ENCODE results near the gene OR2M5.

The OR2M5 gene, protein sequence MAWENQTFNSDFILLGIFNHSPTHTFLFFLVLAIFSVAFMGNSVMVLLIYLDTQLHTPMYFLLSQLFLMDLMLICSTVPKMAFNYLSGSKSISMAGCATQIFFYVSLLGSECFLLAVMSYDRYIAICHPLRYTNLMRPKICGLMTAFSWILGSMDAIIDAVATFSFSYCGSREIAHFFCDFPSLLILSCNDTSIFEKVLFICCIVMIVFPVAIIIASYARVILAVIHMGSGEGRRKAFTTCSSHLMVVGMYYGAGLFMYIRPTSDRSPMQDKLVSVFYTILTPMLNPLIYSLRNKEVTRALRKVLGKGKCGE

DNA sequence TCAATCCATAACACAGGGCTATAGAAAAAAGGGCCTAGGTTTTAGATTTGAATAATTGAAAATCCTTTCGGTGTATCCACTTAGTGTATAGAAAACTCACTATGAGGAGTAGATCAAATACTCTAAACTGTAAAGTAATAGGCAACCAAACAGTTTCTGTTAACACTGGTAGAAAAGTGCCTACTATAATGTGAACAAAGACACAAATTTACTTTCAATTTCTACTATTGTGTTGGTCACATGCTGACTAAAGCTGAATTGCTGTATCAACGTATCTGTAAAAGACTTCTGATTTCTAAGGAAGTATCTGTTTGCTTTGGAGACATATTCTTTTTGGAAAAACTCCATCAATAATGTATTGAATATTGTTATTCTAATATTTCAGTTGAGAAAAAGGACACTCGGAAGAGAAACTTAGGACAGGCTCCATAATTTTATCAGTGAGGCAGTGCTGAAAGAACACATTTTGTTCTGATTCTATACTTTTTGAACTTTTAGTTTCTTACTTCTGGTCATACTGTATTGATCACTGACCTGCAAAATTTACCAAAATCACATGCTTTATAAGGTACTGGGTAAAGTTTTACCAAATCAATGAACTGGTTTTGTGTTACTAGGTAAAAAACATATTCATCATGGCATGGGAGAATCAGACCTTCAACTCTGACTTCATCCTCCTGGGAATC lies at the start of gene OR2M5:
OR2M5 (plus strand) TSS at position 636 of the 686 bp plus-strand sequence; CDS start at position 636, 0 bp downstream.
- FAIRE-seq (no peak), DNase-seq (ENCODE audit: insufficient read length, low spot score) (no peak)

DNA sequence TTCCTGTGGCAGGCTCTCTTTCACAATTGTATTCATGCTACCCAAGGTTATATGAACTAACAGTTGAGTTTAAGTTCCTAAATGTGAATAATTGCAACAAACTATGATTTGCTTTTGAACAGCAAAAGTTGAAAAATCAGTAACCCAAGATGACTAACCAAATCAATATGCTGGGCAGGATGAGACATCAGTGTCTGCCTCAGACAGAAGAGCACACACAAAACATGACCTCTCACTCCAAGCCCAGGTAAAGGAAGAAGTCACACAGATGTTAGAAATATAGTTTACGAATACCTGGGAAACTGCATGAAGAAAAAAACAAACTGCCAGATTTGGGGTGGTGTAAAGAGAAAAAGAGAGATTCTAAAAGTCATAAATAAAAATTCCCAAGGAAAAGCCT lies 46.4 kb upstream of the OR2M5 start:
- DNase-seq (ENCODE audit: insufficient read length, low spot score): no peak
- no peak for FAIRE-seq

DNA sequence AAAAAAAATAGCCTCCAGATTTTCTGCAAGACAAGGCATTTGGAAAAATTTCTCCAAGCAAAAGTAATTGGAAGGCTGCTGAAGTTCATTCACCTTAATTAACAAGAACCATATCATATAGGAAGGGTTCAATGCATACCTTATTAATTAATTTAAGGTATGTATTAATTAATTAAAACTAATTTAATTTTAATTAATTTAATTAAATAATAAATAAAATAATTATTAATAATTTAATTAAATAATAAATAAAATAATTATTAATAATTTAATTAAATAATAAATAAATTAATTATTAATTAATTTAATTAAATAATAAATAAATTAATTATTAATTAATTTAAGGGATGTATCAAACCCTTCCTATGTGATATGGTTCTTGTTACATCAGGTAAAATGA lies 42.1 kb upstream of the OR2M5 start:
- no peak for FAIRE-seq
- DNase-seq (ENCODE audit: insufficient read length, low spot score): no peak

DNA sequence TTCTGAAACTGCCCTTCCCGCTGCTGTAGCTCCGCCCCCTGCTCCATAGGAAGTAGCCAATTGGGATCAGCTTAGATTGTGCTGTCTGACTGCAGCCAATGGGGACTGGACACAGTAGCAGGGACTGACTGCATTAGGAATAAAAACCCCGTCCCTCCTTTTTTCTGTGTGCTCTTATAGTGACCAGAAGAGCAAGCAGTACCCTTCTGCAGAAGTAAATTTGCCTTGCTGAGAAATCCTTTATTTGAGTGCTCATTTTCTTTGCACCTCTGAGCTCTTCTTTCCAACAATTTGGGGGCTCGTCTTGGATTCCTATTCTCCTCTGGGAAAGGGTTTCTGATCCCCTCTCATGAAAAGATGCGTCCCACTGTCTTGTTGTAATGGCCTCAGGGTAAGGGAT lies 33.8 kb upstream of the OR2M5 start:
- FAIRE-seq (no peak), DNase-seq (ENCODE audit: insufficient read length, low spot score) (no peak)

DNA sequence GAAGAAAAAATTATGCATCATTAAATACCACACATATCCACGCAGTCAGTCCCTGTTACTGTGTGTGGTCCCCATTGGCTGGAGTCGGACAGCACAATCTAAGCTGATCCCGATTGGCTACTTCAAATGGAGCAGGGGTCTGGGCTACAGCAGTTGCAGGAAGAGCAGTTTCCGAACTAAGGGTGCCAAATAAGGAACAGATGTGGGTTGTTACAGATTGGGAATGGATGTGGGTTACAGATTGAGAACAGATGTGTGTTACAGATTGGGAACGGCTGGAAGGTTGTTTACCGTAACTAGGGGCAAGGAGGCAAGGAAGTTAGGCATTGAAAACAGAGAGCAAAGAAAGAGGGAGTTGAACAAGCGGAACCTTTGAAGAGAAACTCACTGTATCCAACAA lies 30.1 kb upstream of the OR2M5 start:
- DNase-seq (ENCODE audit: insufficient read length, low spot score) (no peak), FAIRE-seq (no peak)

DNA sequence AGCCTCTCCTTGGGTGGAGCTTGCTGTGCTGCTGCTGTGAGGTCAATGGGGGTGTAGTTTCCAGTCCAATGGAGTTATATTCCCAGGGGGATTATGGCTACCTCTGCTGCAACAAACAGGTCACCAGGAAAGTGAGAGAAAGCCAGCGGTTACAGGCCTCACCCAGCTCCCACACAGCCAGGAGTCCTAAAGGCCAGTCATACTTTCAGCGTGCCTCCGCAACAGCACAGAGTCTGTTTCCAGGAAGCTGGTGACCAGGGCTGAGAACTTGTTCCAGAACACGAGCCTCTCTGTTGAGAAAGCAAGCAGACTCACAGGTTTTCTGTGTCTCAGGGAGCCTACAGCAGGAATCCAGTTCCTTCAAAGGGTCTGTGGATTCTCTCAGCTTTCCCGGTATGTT lies 17.3 kb upstream of the OR2M5 start:
- DNase-seq (ENCODE audit: insufficient read length, low spot score): no peak
- no peak for FAIRE-seq

DNA sequence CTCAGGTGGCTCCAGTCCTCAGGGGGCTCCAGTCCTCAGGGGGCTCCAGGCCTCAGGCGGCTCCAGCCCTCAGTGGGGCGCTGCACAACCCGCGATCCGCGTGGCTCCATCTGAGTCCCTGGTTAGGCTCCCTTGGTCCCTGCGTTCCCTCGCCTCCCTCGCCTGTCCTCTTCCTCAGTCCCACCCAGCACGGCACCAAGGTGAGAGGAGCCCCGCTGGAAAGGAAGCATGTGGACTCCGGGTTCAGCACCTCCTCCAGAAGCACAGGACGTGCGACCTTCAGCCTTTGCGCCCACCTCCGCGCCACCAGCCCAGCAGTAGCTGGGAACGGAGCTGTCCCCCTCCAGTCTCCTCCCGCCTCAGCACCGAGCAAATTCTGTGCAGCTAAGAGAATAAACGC lies 8.1 kb upstream of the OR2M5 start:
- FAIRE-seq (no peak), DNase-seq (ENCODE audit: insufficient read length, low spot score) (no peak)

DNA sequence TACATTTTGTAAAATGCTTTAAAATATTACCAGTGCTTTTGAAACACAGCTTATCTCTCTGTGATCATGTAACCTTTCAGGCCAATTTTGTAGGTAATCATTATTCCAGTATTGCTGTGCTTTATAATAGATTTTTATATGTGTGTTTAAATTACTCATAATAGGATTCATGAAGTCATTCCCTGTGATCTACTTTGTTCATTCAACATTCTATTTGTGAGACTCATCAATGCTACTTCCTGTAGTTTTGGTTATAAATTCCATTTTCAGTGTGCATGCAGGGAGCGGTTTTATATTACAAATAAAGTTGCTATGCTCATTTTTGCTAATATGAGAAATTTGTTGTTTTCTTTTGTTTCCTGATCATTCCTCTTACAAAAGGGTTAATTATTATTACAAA lies 4.1 kb upstream of the OR2M5 start:
- DNase-seq (ENCODE audit: insufficient read length, low spot score): no peak
- no peak for FAIRE-seq

DNA sequence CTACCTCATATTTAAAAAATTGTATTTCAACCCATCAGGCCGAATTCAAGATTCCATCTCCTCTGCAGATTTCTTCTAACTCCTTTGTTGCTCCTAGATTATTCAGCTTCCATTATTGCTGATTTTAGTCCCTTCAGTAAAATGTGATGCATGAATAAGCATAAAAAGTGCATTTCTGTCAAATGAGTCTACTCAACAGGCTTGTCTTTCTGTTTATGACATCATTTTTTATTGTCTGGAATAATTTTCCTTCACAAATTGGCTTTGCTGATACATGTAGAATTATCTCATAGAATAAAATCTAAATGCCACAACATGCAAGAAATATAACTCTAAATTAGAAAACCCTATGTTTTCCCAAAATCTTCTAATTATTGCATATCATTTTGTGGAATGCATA lies 1.6 kb upstream of the OR2M5 start:
- DNase-seq (ENCODE audit: insufficient read length, low spot score) (no peak), FAIRE-seq (no peak)

DNA sequence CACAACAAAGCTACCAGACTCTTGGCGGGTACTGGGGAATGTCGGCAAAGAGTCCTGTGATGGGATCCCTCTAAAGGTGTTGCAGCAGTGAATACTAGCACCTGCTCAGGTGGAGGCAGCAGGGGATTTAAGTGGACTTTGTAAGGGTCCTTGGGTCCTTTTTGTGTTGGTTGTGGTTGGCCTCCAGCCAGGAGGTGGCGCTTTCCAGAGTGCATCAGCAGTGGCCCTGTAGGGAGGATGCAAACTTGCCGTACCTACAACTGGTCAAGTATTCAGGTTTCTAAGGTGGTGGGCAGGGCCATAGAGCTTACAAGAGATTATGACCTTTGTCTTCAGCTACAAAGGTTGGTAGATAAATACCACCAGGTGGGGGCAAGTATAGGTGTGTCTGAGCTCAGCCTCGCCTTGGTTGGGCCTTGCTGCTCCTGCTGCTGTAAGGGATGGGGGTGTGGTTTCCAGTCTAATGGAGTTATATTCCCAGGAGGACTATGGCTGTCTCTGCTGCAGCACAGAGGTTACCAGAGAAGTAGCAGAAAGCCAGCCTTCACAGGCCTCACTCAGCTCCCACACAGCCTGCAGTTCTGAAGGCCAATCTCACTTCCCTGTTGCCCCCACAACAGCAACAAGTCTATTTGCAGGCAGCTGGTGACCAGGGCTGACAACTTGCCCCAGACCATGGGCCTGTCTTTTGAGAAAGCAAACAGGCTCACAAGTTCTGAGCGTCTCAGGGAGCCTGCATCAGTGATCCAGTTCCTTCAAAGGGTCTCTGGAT lies 7.3 kb downstream of the OR2M5 start:
- DNase-seq (ENCODE audit: insufficient read length, low spot score): no peak
- no peak for FAIRE-seq

DNA sequence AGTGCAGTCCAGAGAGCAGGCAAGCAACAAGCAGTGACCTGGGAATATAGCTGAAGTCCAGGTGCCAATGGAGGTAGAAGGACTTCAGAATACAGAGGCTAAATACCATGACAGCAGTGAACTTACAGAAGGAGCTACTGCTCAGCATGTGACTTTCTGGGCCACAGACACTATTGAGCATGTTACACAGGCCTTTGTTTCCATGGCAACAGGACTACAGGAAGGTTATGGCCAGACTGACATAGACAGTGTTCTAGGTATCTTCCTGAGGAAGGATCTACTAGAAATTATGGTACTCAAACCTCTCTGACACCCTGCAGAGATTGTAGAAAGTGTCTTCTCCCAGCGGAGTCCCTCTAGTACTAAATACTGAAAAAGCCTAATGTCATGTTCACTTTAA lies 11.0 kb downstream of the OR2M5 start:
- DNase-seq (ENCODE audit: insufficient read length, low spot score) (no peak), FAIRE-seq (no peak)

DNA sequence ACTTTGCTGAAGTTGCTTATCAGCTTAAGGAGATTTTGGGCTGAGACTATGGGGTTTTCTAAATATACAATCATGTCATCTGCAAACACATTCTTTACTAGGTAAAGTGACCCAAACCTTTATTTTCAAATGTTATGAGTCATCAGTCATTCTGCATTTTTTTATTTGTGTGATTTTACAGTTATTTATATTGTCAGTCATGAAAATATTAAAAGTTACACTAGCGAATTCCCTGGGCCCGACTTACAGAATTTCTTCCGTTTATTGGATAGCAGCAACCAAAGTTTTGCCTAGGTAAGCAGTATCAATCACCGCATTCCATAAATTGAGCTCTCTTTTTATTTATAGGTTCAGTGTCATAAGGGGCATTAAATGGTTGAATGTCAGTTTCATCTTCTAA lies 13.8 kb downstream of the OR2M5 start:
- no peak for FAIRE-seq
- DNase-seq (ENCODE audit: insufficient read length, low spot score): no peak

DNA sequence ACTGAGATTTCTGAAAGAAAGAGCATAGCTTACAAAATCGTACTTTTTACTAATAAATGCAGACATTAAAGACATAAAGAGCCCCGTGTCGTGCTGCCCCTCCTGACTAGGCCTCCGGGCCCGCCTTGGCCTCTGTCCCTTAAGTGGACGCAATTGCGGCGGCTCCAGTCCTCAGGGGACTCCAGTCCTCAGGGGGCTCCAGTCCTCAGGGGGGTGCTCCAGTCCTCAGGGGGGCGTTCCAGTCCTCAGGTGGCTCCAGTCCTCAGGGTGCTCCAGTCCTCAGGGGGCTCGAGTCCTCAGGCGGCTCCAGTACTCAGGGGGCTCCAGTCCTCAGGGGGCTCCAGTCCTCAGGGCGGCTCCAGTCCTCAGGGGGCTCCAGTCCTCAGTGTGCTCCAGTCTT lies 19.1 kb downstream of the OR2M5 start:
- no peak for DNase-seq (ENCODE audit: insufficient read length, low spot score)
- no peak for FAIRE-seq

DNA sequence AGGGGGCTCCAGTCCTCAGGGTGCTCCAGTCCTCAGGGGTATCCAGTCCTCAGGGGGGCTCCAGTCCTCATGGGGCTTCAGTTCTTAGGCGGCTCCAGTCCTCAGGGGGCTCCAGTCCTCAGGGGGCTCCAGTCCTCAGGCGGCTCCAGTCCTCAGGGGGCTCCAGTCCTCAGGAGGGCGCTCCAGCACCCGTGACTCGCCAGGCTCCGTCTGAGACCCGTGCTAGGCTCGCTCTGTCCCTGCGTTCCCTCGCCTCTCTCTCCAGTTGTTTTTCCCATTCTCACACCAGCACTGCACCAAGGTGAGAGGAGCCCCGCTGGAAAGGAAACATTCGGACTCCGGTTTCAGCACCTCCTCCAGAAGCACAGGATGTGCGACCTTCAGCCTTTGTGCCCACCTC lies 20.2 kb downstream of the OR2M5 start:
- DNase-seq (ENCODE audit: insufficient read length, low spot score): no peak
- FAIRE-seq: no peak

DNA sequence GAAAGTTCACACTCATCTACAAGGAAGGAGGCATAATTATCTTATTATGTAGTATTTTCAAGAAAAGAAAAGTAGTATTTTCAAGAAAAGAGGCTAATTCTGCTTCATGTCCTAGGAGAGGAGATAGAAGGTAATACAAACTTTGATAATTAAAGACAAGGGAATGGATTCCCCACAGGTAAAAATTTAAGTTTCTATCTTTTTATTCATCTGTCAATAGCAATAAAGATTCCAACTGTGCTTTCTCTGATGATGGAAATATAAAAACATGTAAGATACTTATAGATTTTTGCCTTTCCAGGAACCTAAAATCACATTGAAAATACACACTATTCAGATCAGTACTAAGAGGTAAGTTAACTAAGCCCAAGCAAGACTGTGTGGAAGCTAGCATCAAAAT lies 29.6 kb downstream of the OR2M5 start, which contains the start of gene OR2M2:
OR2M2 (plus strand) TSS at position 301 of the 400 bp plus-strand sequence. CDS start 5,165 bp downstream, outside the sequence.
- DNase-seq (ENCODE audit: insufficient read length, low spot score) (no peak), FAIRE-seq (no peak)

DNA sequence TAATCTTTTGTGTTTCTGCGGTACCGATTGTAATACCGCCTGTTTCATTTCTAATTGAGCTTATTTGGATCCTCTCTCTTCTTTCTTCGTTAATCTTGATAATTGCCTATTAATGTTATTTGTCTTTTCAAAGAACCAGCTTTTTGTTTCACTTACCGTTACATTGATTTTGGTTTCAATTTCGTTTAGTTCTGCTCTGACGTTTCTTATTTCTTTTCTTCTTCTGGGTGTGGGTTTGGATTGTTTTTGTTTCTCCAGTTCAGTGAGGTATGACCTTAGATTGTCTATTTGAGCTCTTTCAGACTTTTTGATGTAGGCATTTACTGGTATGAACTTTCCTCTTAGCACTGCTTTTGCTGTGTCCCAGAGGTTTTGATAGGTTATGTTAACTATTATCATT lies 39.0 kb downstream of the OR2M5 start:
- DNase-seq (ENCODE audit: insufficient read length, low spot score): no peak
- FAIRE-seq: no peak

DNA sequence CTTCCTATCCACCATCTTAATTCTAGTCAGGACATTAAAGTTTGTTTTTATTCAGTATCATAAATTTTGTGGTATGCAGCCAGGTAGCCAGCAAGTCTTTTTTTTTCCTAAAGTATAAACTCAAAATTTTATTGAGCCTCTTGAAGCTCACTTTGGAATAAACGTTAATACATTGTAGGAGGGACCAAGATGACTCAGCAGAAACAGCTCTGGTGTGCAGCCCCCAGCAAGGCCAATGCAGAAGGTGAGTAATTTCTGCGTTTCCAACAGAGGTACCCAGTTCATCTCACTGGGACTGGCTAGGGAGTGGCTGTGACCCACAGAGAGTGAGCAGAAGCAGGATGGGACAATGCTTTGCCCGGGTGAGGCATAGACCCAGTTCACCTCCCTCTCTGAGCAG lies 42.4 kb downstream of the OR2M5 start:
- FAIRE-seq (no peak), DNase-seq (ENCODE audit: insufficient read length, low spot score) (no peak)

DNA sequence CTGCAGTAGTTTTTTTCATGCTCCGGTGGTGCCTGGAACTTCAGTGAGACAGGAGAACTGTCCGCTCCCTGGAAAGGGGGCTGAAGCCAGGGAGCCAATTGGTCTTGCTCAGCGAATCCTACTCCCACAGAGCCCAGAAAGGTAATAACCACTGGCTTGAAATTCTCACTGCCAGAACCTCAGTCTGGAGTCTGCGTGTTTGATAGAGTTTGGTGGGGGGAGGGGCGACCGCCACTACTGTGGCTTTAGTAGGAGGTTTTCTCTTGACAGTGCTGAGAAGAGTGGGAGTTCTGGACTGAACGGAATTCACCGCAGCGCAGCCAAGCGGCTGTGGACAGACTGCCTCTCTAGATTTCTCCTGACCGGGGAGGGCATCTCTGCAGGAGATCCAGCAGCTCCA lies 44.1 kb downstream of the OR2M5 start:
- DNase-seq (ENCODE audit: insufficient read length, low spot score): no peak
- FAIRE-seq: no peak

DNA sequence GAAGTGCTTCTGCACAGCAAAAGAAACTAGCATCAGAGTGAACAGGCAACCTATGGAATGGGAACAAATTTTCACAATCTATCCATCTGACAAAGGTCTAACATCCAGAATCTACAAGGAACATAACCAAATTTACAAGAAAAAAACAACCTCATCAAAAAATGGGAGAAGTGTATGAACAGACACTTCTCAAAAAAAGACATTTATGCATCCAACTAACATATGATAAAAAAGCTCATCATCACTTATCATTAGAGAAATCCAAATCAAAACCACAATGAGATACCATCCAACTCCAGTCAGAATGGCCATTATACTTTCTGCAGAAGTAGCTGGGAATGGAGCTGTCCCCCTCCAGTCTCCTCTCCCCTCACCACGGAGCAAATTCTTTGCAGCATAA lies 49.2 kb downstream of the OR2M5 start:
- no peak for DNase-seq (ENCODE audit: insufficient read length, low spot score)
- no peak for FAIRE-seq

Measured in GM19239 (cell line).